ENCODE measurements around the gene PIP5K1A. TPM values are rescaled to one million over a fixed set of nuclear protein-coding genes. Genes with fewer than 3 reads are reported as not detected.
A peak's percentile ranks its signal among the peaks of the same experiment; 100 is the strongest.
"Not testable (repeated sequence)": the region's sequence is repeated elsewhere in the genome, so short reads cannot be mapped to it uniquely, and the experiment has no call there.

PIP5K1A gene, protein sequence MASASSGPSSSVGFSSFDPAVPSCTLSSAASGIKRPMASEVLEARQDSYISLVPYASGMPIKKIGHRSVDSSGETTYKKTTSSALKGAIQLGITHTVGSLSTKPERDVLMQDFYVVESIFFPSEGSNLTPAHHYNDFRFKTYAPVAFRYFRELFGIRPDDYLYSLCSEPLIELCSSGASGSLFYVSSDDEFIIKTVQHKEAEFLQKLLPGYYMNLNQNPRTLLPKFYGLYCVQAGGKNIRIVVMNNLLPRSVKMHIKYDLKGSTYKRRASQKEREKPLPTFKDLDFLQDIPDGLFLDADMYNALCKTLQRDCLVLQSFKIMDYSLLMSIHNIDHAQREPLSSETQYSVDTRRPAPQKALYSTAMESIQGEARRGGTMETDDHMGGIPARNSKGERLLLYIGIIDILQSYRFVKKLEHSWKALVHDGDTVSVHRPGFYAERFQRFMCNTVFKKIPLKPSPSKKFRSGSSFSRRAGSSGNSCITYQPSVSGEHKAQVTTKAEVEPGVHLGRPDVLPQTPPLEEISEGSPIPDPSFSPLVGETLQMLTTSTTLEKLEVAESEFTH
- total RNA-seq, result 55.9 TPM

GRCh38 chr1:151198254-151199127, at the start of gene PIP5K1A:
TSS of gene PIP5K1A (plus strand) at chr1:151198552. CDS start at chr1:151198997, 445 bp downstream.
- DNase-seq (ENCODE audit: low spot score), result peak; percentile 99

DNA sequence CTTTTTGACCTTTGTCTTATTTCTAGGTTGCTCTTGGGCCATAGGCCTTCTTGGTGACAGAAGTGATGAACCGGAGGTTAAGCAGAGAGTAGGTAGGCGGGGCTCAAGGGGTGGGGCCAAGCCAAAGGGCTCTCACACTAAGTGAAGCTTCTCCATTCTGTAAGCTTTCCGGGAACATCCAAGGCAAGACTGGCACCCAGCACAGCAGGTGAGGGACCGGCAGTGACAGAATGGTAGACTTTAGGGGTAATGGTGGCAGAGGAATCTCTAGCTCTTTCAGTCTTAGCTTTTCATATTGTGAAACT, 41.9 kb upstream of the PIP5K1A start, which contains the start of gene TNFAIP8L2:
Gene TNFAIP8L2 (plus strand): TSS at position 135 of the 305 bp plus-strand sequence. CDS start 2,049 bp downstream, outside the sequence.
- DNase-seq (ENCODE audit: low spot score), result no peak

DNA sequence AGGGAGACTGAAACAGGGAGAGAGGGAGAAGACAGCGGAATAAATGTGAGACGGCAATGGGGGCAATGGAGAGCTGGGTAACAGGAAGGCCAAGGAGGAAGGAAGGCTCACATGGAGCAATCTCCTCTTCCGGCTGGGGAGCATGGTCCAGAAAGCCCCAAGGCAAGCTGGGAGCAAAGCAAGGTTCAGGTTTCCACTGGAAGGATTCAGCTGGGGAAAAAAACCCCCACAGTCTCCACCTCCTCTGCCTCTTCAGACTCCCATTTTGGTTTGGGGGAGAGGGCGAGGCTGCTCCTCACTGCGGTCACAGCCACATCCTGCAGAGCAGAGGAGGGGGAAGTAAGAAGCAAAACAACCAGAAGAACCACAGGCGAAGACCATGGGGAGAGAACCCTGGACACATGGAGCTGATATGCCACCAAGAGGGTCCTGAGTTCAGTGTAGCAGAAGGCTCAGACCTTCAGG, 41.3 kb upstream of the PIP5K1A start:
- no peak for DNase-seq (ENCODE audit: low spot score)

- DNase-seq (ENCODE audit: low spot score), result no peak
These were observed 40.0 kb upstream of the PIP5K1A start for GRCh38 chr1:151158326-151158725.

DNA sequence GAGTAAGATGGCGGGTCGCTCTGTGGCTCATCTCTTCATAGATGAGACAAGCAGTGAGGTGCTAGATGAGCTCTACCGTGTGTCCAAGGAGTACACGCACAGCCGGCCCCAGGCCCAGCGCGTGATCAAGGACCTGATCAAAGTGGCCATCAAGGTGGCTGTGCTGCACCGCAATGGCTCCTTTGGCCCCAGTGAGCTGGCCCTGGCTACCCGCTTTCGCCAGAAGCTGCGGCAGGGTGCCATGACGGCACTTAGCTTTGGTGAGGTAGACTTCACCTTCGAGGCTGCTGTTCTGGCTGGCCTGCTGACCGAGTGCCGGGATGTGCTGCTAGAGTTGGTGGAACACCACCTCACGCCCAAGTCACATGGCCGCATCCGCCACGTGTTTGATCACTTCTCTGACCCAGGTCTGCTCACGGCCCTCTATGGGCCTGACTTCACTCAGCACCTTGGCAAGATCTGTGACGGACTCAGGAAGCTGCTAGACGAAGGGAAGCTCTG, 39.6 kb upstream of the PIP5K1A start:
- no peak for DNase-seq (ENCODE audit: low spot score)

DNA sequence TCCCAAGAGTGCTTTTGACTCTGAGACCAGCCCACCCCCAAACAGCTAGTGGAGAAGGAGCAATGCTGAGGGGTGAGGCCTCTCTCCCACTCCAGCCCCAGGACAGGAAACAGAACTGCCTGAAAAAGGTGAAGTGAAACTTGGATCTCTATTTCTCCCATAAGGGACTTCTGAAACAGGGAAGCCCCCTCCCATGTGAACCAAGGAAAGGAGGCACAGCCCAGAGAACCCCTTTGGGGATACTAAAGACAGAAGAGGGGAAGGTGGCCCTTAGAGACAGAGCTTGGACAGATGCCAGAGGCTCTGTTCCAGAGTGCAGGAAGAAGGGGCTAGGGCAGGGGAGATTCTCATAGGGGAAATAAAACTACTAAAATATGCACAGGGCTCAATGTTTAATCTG, 39.0 kb upstream of the PIP5K1A start:
- no peak for DNase-seq (ENCODE audit: low spot score)

GRCh38 chr1:151164732-151165280, 33.5 kb upstream of the PIP5K1A start:
- no peak for DNase-seq (ENCODE audit: low spot score)

GRCh38 chr1:151165281-151165737, 33.0 kb upstream of the PIP5K1A start:
- DNase-seq (ENCODE audit: low spot score), result peak; percentile 60

DNA sequence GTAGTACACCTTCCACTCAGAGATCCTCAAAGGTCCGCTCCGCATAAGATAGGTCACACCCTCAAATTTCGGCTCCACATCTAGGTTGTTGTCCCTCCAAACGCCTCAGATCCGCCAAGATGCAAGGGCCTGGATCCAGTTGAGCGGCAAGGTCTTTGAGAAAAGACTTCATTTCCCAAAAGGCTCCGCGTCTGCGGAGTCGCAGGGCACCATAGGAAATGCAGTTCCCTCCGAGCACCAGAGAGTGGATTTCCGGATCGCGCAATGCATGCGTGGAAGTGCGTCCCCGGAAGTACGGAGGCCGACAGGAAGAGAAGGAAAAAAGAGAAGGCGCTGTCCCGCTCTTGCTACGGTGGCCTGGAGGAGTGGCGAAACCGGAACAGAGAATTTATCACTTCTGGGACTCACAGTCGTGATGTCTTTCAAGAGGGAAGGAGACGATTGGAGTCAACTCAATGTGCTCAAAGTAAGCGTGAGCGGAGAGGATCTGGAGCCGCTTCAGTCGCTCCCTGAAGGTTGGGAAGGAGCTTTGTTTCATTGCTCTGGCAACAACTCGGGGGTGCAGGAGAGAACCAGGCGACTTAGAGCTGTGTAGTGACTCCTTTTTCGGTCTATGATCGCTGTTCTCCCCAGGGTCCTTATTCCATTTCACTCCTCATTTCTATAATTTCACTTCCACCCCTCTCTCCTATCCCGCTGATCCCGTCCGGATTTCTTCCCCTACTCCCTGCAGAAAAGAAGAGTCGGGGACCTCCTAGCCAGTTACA, 32.4 kb upstream of the PIP5K1A start, which contains the start of the genes LYSMD1 and SCNM1:
Gene LYSMD1 (minus strand): TSS at position 165 of the 767 bp plus-strand sequence. CDS start 644 bp downstream, outside the sequence.
Gene SCNM1 (plus strand): TSS at position 407 of the 767 bp plus-strand sequence. CDS start 9 bp downstream, at position 416.
- peak; percentile 98 for DNase-seq (ENCODE audit: low spot score)

- DNase-seq (ENCODE audit: low spot score), result no peak
These were observed 31.8 kb upstream of the PIP5K1A start for GRCh38 chr1:151166505-151166956.

GRCh38 chr1:151167116-151167515, 31.2 kb upstream of the PIP5K1A start:
- no peak for DNase-seq (ENCODE audit: low spot score)

- no peak for DNase-seq (ENCODE audit: low spot score)
These were observed 27.2 kb upstream of the PIP5K1A start for GRCh38 chr1:151171190-151171589.

DNA sequence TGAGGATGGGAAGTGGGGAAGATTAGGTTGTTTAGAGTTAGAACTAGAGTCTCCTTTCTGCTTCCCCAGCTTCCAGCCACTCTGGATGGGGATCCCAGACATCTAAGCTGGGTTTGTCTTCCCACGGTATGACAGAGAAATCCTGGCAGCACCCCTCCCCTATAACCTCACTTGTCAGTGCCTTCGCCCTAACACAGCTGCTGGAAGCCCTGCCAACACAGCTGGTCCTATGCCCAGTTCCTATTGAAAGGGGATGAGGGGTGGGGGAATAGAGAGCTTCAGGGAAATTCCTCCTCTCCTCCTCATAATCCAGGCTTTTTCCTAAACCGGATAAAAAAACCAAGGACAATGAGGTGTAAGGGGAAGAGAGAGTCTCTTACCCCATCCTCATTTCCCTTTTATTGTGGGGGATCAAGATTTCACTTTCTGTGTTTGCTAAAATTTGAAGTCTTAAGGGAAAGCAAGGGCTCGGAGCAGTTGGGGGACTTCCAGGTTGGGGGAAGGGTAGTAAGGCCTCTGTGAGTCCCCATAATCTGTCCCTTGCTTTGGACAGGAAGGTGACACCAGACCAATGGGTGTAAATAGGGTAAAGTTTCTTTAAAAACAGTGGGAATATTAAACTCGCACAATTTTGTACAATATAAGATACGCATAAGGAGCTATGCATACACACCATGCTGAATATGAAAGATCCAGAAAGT, 23.2 kb upstream of the PIP5K1A start:
- no peak for DNase-seq (ENCODE audit: low spot score)

DNA sequence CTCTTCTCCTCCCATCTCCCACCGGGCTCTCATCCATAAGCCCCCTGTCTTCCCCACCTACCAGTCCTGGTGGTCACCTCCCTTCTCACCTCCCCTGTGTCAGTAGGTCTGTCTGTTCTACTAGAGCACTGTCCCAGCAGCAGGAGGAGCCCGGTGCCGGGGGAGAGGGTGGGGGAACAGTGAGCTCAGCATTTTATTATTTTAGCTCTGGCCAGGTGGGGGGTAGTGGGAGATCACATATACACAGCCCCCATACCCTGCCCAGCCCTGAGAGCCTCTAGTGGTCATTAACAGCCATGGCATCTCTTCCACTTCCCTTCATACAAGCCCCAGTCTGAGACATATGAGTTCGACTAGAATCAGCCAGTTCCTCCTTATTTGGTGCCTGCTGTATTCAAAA, 22.5 kb upstream of the PIP5K1A start, which contains the start of gene TMOD4:
Gene TMOD4 (minus strand): TSS at position 119 of the 400 bp plus-strand sequence. CDS start 1,106 bp downstream, outside the sequence.
- DNase-seq (ENCODE audit: low spot score), result no peak

- DNase-seq (ENCODE audit: low spot score), result no peak
These were observed 21.8 kb upstream of the PIP5K1A start for GRCh38 chr1:151176514-151177045.

- DNase-seq (ENCODE audit: low spot score), result no peak
These were observed 14.1 kb upstream of the PIP5K1A start for GRCh38 chr1:151184211-151184610.

DNA sequence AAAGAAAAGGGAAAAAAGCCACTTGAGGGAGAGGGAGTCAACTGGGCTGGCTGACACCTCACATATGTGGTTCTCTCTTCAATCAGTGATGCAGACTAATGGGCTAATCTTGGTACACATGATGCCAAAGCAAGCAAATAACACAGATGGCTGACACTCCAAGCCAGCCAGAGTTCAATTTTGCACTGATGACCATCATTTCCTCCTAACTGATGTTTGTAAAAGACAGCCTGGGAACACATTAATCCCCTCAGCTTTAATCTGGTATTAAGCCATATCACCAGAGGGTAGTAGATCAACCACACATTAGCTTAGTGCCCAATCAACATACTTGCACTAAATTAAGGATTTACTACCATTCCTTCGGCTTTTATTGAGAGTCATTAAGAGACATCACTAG, 11.1 kb upstream of the PIP5K1A start:
- DNase-seq (ENCODE audit: low spot score), result no peak

DNA sequence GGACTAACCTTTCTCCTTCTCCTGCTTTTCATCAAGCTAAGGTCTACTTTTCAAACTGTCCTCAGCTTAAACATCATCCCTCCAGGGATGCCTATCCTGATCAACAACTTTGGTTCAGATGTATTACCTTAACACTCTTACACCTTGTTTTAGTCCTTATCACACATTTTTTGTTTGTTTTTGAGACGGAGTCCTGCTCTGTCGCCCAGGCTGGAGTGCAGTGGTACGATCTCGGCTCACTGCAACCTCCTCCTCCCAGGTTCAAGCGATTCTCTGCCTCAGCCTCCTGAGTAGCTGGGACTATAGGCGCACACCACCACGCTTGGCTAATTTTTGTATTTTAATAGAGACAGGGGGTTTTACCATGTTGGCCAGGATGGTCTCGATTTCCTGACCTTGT, 9.7 kb upstream of the PIP5K1A start:
- not testable (repeated sequence) for DNase-seq (ENCODE audit: low spot score)

All from ureter (tissue), 1 donor.